Upper lobe of left lung (tissue), 6 donors: ENCODE measurements around the gene NHLRC4. TPM values are rescaled to one million over a fixed set of nuclear protein-coding genes. Genes with fewer than 3 reads are reported as not detected.

Experiments
- ATAC-seq, 2 donors: fragments of 200-7000 bp; cut with Tn5 transposase; one replicate each; pipeline ENCODE4 v1.9.1; 2022; ENCODE audit warnings: mild to moderate bottlenecking in 2 of 2, moderate library complexity in 2 of 2; ENCODE audit not compliant: low FRiP score in 2 of 2
- DNase-seq, 2 donors: peaks; one replicate each; pipeline ENCODE4 v3.0.0-alpha.2; 2019 to 2020
- H3K27ac ChIP-seq, 4 donors: fragments of 200-600 bp; sonication (generic); one replicate each; pipeline ENCODE4 v1.5.1; 2016 to 2019
- H3K27me3 ChIP-seq, 4 donors: fragments of 200-600 bp; sonication (generic); one replicate each; pipeline ENCODE4 v1.5.1; 2017 to 2019
- H3K36me3 ChIP-seq, 4 donors: fragments of 200-600 bp; sonication (generic); one replicate each; pipeline ENCODE4 v1.5.1; 2016 to 2019
- H3K4me1 ChIP-seq, 4 donors: fragments of 200-600 bp; sonication (generic); one replicate each; pipeline ENCODE4 v1.5.1; 2018 to 2019
- H3K4me3 ChIP-seq, 4 donors: fragments of 200-600 bp; sonication (generic); one replicate each; pipeline ENCODE4 v1.5.1; 2017 to 2019; ENCODE audit warnings: mild to moderate bottlenecking in 2 of 4, moderate library complexity in 1 of 4
- H3K9me3 ChIP-seq, 4 donors: fragments of 200-600 bp; sonication (generic); one replicate each; pipeline ENCODE4 v1.5.1; 2018 to 2019
- EP300 ChIP-seq, 4 donors: sonication (generic); formaldehyde crosslinking; IDR thresholded peaks; one replicate each; pipeline ENCODE4 v1.5.1; 2017; ENCODE audit warnings: antibody characterized with exemption in 4 of 4, control low read depth in 2 of 4
- POLR2A ChIP-seq, 4 donors: fragments of 450-650 bp; IDR thresholded peaks; one replicate each; pipeline ENCODE4 v1.5.1; 2016 to 2017; ENCODE audit warnings: antibody characterized with exemption in 4 of 4, mild to moderate bottlenecking in 2 of 4
- POLR2AphosphoS5 ChIP-seq, 2 donors: sonication (generic); formaldehyde crosslinking; IDR thresholded peaks; one replicate each; pipeline ENCODE4 v1.5.1; 2017; ENCODE audit warnings: antibody characterized with exemption in 2 of 2
- WGBS, 2 donors: methylation state at CpG; one replicate each; pipeline ENCODE4 v1.1.5; 2017 to 2018; 5-methylcytosine and 5-hydroxymethylcytosine counted together
- total RNA-seq, 6 donors: library from RNA; depleted of rRNA in 4 of 6; stranded (reverse); fragments of >200 nt in 4 of 6; gene quantifications; one replicate each; pipeline versions ENCODE4 v1.1.0 to v1.2.1, GENCODE V29; 2016 to 2021
- TF ChIP-seq, protein P1 (sequence below), 6 experiments: fragments of 450-650 bp in 4 of 6; fragments of 200-600 bp in 2 of 6; sonication (generic) in 2 of 6; IDR thresholded peaks; one replicate each; pipeline ENCODE4 v1.5.1; 2016 to 2019; ENCODE audit warnings: antibody characterized with exemption in 6 of 6
- donor health status: DM: no; HTN: no; CAD: no; lungs with moderate emphysema.
- donor health status: DM: no; HTN: yes; CAD: no; lungs with severe emphysema.

NHLRC4 gene
- total RNA-seq, 6 donors from 2014 or later = 1.2 to 7.8 (median 3.3) TPM

DNA sequence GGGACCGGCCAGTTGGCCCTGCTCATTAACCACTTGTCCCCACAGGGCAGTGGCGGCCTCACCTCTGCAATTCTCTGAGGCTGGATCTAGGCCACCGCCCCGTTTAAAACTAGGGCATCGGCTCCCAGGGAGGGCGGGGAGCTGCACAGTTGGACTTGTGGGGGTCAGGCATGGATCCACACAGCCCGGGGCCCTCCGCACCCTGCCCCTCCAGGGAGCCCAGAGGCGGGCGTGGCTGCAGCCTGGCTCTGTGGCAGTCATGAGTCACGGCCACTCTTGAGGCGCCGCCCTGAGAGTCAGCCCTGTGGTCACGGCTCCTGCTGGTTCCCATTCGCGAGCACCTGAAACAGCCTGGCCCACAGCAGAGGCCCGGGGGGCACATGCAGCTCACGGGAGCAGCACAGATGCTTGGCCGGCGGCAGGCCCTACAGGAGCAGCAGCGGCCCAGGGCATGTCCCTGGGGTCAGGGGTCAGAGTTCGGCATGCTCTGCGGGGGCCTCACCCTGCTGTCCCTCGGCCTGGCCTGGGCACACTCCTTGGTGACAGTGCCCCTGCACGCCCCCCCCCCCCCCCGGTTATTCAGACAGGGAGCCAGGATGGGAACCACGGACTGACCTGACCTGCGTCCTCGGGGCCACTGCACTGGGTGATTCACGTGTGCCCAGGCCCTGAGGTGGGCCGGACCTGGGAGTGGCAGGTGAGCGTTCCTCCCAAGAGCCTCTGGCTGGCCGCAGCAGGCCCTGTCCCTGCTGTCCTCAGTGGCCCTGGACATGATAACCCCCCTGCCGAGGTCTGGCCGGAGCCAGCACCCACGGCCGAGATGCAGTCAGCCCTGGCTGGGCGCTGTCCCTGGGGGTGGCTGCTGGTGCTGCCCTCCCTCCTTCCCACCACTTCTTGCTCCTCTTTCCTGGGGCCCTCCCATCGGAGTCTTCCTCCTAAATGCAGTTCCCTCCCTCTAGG, 31.1 kb upstream of the NHLRC4 start:
- Histone ChIP-seq H3K4me3 (no peak overlapping the region), H3K27me3 (no peaks in the 10 kb centered on the region), H3K36me3 (peaks cover 0 to 39% (median 23%) of the 10 kb centered on the region in 4 donors), H3K4me1 (peaks cover 0 to 28% (median 1%) of the 10 kb centered on the region in 4 donors), H3K9me3 (no peaks in the 10 kb centered on the region), H3K27ac (no peak overlapping the region)
- no peak for TF ChIP-seq POLR2AphosphoS5 (IDR thresholded peaks at IDR 0.05)
- TF ChIP-seq, protein P1, sequence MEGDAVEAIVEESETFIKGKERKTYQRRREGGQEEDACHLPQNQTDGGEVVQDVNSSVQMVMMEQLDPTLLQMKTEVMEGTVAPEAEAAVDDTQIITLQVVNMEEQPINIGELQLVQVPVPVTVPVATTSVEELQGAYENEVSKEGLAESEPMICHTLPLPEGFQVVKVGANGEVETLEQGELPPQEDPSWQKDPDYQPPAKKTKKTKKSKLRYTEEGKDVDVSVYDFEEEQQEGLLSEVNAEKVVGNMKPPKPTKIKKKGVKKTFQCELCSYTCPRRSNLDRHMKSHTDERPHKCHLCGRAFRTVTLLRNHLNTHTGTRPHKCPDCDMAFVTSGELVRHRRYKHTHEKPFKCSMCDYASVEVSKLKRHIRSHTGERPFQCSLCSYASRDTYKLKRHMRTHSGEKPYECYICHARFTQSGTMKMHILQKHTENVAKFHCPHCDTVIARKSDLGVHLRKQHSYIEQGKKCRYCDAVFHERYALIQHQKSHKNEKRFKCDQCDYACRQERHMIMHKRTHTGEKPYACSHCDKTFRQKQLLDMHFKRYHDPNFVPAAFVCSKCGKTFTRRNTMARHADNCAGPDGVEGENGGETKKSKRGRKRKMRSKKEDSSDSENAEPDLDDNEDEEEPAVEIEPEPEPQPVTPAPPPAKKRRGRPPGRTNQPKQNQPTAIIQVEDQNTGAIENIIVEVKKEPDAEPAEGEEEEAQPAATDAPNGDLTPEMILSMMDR (IDR thresholded peaks at IDR 0.05) = no peak
- TF ChIP-seq POLR2A (IDR thresholded peaks at IDR 0.05) = no peak
- TF ChIP-seq EP300 (IDR thresholded peaks at IDR 0.05) = no peak
- peak; percentile 42 to 83 for DNase-seq
- ATAC-seq = peak; percentile 68 to 89
- 88 to 92% methylated on average over 15 to 35 of the region's 39 CpGs for WGBS, 2 donors

DNA sequence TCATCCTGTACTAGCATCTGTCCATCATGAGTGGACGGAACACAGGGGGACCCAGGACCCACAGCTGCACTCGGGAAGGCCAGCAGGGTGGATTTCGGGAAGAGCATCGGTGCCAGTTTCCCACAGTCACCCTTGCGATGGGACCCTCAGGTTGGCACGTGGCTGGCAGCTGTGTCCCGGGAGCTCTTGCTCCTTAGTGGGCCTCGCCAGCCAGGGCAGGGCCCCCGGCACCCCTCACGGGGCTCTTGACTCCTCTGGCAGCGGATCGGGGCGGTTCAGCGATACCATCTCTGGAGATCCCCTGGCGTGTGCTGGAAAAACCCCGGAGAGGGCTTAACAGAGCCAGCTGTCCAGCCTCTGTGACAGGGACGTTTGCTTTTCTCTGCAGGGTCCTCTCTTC, 30.1 kb upstream of the NHLRC4 start:
- DNase-seq = peak in 1 of 2 donors; percentile 56
- no peak overlapping the region for H3K4me3 ChIP-seq
- WGBS, 2 donors = 88 to 95% methylated on average over 7 to 17 of the region's 17 CpGs
- no peaks in the 10 kb centered on the region for H3K27me3 ChIP-seq
- H3K27ac ChIP-seq = no peak overlapping the region
- no peak for ATAC-seq
- no peaks in the 10 kb centered on the region for H3K9me3 ChIP-seq
- TF ChIP-seq EP300 (IDR thresholded peaks at IDR 0.05) (no peak), POLR2A (IDR thresholded peaks at IDR 0.05) (no peak), POLR2AphosphoS5 (IDR thresholded peaks at IDR 0.05) (no peak)
- peaks cover 0 to 23% (median 0%) of the 10 kb centered on the region in 4 donors for H3K4me1 ChIP-seq
- H3K36me3 ChIP-seq = peaks cover 0 to 47% (median 23%) of the 10 kb centered on the region in 4 donors

DNA sequence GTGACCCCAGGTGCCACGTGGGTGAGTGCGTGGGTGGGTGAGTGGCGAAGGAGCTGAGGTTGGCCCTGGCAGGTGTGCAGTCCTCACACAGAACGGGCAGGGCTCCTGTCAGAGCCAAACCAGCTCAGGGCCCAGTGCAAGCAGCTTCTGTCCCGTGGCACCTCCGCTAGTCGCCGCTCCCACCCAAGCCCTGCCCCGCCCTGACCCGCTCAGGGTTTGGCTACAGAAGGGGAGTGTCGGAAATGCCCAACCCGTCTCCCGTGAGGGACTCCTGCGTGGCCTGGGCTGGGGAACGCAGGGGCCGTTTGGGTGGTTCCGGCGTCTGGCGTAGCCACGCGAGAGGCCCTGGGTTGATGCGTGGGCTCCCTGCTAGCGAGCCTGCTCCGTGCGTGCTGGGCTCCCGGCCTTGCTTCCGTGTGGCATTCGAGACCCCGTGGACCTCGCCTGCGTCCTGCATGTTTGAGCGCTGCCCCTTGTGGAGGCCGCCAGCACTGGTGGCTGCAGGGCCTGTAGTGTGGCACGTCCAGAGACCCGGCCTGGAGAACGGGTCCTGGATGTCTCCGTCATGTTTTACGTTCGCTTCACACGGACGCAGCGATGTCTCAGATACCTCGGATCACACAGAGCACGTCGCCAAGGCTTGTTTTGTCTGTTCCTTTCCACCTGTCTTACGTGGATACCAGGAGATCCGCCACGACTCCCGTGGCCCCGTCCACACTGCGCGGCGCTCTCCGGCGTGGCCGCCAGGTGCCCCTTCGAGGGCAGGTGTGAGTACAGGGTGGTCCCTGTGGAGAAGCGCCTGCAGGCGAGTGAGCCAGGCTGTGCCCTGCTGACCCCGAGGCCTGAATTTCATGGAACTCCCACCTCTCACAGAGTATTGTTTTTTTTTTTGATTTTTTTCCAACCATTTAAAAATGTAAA, 29.1 kb upstream of the NHLRC4 start:
- Histone ChIP-seq H3K36me3 (peaks cover 0 to 47% (median 23%) of the 10 kb centered on the region in 4 donors), H3K4me3 (no peak overlapping the region), H3K9me3 (no peaks in the 10 kb centered on the region), H3K27me3 (no peaks in the 10 kb centered on the region), H3K4me1 (peaks cover 0 to 23% (median 0%) of the 10 kb centered on the region in 4 donors), H3K27ac (no peak overlapping the region)
- WGBS, 2 donors = 94% methylated on average over 30 to 58 of the region's 60 CpGs
- TF ChIP-seq POLR2AphosphoS5 (IDR thresholded peaks at IDR 0.05) (no peak), EP300 (IDR thresholded peaks at IDR 0.05) (no peak), POLR2A (IDR thresholded peaks at IDR 0.05) (no peak)
- TF ChIP-seq, protein P1 (IDR thresholded peaks at IDR 0.05) = no peak
- DNase-seq (peak in 1 of 2 donors; percentile 82), ATAC-seq (no peak)

- Histone ChIP-seq H3K4me3 (no peak overlapping the region), H3K27me3 (no peaks in the 10 kb centered on the region), H3K4me1 (peaks cover 0 to 7% (median 0%) of the 10 kb centered on the region in 4 donors), H3K27ac (no peak overlapping the region), H3K36me3 (peaks cover 0 to 47% (median 23%) of the 10 kb centered on the region in 4 donors), H3K9me3 (no peaks in the 10 kb centered on the region)
- 89 to 91% methylated on average over 23 to 24 of the region's 34 CpGs for WGBS, 2 donors
- DNase-seq (no peak), ATAC-seq (no peak)
- TF ChIP-seq, protein P1 (IDR thresholded peaks at IDR 0.05) = no peak
- no peak for TF ChIP-seq POLR2AphosphoS5 (IDR thresholded peaks at IDR 0.05)
- no peak for TF ChIP-seq POLR2A (IDR thresholded peaks at IDR 0.05)
- no peak for TF ChIP-seq EP300 (IDR thresholded peaks at IDR 0.05)
Measured at GRCh38 chr16:539901-540530, 26.8 kb upstream of the NHLRC4 start.
